Activated CD4-positive, alpha-beta T cell treated with anti-CD3 and anti-CD28 coated beads, Interleukin-2, Interleukin-6, amounts not matched to agents 100 ng/mL and 50 ng/mL, durations not matched to agents 16 hours and 8 hours (primary cell): ENCODE results near the gene GADD45B.

Source experiments
- DNase-seq: peaks from one replicate; pipeline ENCODE4 v3.0.0-alpha.2; 2020

GADD45B gene

DNA sequence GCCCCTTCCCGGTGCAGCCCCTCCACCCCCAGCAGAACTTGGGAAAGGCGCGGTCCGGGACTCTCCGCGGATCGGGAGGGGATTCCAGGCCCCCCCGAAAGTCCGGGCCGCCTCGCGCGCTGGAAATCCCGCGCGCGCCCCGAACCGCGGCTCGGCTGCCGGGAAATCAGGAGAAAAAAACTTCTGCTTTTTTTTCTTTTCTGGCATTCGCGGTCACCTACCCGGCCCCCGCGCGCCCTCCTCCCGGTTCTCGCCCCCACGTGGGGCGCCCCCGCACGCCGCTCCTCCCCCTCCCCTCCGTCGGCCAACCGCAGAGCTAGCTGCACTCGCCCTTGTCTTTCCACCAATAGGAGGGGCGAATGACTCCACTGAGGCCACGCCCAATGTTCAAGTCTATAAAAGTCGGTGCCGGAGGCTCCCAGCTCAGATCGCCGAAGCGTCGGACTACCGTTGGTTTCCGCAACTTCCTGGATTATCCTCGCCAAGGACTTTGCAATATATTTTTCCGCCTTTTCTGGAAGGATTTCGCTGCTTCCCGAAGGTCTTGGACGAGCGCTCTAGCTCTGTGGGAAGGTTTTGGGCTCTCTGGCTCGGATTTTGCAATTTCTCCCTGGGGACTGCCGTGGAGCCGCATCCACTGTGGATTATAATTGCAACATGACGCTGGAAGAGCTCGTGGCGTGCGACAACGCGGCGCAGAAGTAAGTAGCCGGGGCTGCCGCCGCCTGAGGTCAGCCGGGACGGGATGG, at the start of gene GADD45B:
TSS of gene GADD45B (plus strand) at position 426 of the 749 bp plus-strand sequence. CDS start at position 658, 232 bp downstream.
- DNase-seq = peak; percentile 98

DNA sequence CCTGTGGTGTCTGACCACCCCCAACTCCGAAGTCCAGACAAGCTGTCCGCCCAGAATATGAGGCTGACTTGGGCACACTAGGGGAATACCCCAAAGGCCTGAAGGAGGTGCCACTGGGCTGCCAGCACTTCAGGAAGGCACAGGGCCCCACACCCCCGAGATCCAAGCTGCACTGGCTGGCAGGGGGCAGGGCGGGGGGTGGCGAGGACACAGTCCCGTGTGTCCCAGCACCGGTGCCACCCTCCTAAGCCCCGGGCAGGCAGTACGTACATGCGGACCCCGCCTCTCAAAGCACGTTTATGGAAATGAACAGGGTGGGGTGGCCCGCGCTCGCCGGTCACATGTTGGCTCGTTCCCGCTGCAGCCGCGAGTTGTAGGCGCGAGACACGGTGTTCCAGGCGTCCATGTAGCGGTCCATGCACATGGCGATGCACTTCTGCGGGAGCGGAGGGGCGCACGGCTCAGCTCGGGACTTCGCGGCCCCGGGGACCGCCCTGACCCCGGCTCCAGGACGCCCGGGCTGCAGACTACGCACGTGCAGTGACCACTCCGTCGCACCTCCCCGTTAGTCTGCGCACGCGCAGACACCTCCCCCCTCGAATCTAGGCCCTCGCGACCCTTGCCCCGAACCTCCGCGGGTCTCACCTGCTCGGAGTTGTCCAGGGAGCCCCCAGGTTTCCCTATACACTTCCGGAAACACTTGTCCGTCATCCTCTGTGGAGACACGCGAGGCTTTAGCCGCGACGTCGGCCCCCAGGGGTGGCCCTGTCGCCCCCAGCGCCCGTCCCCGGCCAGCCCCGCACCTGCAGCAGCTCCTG, 49.1 kb upstream of the GADD45B start:
- DNase-seq = peak; percentile 66

DNA sequence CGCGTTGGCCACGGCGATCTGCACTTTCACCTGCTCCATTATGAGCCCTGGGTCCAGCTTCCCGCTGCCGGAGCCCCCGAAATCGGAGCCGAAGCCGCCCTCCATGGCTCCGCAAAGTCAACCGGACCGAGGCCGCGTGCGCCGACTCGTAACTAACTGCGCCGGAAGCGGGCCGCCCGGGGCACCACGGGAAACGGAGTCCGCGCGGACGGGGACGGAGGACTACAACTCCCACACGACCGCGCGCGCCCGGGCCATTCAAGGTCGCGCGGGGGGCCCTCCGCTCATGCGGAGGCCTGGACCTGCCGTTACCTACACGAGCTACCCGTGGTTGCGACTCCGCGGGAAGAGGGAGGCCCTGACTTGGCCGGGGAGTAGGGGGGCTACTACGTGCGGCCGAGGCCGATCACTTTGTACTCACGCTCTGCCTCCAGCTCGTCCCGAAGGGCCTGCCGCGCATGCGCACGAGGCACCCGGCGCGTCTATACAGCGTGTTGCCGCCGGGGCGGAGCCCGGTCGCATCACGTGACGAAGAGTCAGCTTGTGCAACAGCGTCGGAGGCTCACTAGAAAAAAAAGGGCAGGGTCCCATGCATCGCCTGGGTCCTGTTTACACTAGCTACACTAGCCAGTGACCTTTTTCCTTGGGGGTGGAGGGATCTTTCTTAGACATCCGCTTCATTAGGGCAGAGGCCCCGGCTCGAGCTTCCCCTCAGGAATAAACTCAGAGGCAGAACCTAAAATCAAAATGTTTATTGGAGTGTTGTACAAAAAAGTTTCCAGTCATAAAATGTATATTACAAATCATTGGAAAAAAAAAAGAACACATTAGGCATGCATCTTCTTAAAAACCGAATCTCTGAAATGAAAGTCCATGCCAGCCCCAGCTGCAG, 48.3 kb upstream of the GADD45B start, which contains the start of gene TIMM13:
TSS of gene TIMM13 (minus strand) at position 158 of the 892 bp plus-strand sequence. CDS start at position 105, 53 bp downstream.
- peak; percentile 97 for DNase-seq

- no peak for DNase-seq
Measured at GRCh38 chr19:2428321-2428690, 47.6 kb upstream of the GADD45B start.

DNA sequence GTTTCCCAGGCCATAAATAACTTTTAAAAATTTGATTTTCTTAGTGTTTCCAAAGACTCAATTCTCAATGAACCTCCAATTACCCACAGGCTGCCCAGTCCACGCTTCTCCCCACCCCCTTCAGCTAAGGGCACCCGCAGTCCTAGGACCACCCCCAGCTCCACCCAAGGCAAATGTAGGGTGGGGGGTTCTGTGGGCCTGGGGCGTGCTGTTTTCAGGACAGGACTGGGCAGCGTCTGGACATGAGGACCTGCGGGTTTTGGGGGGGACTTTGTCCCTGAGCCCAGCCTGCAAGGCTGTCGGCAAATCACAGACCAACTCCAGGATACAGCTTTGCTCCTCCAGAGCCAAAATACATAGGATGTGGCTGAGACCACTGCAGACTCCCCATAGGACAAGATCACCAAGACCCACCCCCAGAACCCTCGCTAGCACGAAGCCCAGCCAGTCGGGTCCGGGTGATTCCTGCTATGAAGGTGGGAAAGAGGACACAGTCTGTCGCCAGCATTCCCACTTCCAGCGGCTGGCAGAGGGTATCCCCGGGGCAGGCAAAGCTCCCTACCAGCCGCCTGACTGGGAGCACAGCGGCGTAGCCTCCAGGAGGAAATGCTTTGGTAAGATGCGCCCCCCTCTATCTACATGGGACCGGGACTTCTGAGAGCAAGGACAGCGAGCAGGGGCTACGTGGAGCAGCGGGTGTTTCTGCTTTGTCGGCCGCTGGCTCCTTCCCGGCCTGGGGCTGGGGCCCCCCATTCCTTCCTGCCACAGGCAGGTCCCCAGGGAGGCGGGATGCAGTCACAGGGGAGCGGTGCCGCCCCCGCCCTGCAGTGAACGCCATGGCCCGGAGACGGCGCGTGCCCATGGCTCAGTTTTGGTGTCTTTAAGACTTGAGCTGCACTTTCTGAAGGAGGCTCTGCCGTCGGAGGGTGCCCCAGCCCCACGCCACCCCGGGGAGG, 46.9 kb upstream of the GADD45B start:
- DNase-seq = no peak

DNA sequence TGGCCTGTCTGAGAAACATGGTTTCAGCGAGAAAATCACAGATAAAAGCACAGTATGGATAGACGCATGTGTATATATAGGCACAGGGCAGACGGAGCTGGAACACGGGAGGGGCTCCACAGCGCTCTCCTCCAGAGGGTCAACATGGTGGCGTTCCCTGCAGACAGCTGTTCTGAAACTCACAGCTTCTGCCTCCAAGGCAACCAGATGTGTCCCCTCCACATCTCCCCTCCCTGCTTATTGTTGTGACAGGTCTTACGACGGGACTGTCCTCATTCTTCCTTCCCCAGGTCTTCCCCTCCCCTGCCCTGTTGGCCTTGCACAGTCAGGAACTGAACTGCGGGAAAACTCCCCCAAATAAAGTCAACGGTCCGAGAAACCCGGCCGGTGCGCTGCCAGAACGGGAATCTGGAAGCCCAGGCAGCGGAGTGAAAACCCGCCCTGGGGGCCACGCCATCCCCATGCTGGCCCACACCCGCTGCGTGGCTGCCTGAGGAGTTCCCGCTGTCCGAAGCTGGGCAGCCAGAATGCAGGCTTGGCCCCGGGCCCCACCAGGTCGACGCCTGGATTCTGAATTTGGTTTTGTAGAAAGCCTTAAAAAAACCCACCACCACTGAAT, 45.9 kb upstream of the GADD45B start:
- DNase-seq = no peak

- DNase-seq = no peak
Measured at GRCh38 chr19:2431318-2432055, 44.4 kb upstream of the GADD45B start.

- DNase-seq = no peak
Measured at GRCh38 chr19:2432131-2432848, 43.6 kb upstream of the GADD45B start.

DNA sequence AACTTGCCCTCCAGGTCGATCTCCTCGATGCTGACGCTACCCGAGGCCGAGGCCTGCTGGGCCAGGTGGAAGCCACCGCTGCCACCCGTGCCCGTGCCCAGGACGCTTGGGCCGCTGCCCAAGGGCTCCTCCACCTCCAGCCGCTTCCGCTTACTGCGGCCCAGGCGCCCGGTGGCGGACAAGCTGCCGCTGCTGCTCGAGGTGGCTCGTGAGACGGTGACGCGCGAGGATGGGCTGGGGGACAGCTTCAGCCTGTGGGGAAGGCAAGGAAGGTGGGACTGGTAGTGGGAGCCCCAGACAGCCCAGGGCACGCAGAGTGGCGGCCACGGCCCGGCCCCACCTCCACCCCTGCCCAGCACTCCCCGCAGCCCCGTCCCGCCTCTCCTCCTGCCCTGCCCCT, 42.1 kb upstream of the GADD45B start:
- no peak for DNase-seq

DNA sequence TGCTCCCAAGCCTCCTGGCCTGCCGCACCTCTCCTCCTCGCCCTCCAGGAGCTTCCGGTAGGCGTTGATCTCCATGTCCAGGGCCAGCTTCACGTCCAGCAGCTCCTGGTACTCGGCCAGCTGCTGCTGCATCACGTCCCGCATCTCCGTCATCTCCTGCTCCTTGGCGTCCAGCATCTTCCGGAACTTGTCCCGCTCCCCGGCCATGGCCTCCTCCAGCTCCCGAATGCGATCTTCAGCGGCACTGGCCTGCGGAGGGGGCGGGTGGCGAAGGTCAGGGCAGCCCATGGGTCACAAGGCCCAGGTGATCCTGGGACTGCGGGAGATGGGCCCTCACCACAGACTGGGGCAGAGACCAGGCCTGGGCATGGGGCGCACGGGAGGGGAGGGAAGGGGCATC, 41.7 kb upstream of the GADD45B start:
- no peak for DNase-seq

- no peak for DNase-seq
Measured at GRCh38 chr19:2434721-2435265, 41.1 kb upstream of the GADD45B start.

GRCh38 chr19:2436384-2436783, 39.5 kb upstream of the GADD45B start:
- DNase-seq = no peak

GRCh38 chr19:2436926-2437325, 39.0 kb upstream of the GADD45B start:
- no peak for DNase-seq

- no peak for DNase-seq
Measured at GRCh38 chr19:2438178-2438577, 37.7 kb upstream of the GADD45B start.

- DNase-seq = no peak
Measured at GRCh38 chr19:2440515-2440914, 35.4 kb upstream of the GADD45B start.

DNA sequence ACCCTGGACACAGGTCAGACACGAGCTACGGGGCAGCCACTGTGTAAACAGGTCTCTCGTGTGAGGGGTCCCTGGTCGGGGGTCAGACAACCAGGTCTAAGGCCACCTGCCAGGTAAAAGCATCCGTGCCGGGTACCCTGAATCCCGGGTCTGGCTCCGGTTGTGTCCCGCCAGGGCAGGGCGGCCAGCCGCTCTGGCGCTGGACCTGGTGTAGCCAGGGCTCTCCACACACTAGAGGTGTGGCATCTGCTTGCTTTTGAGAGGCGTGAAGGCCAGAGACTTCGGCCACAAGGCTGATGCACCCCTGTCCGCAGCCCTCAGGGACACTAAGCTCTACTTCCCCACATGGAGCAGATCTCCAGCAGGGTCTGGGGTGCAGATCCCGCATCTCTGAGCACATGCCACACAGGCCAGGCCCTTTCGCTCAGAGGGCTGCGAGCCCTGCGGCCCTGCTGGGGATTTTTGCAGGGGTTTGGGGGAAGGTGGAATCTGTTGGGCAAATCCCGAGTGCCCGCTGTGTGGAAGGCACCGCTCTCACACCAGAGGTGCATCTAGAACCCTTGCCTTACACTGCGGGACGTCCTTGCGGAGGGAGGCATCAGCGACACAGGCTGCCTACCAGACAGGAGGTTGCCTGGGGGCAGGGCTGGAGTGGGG, 34.7 kb upstream of the GADD45B start:
- no peak for DNase-seq

GRCh38 chr19:2443116-2443784, 32.7 kb upstream of the GADD45B start:
- DNase-seq = no peak

GRCh38 chr19:2443785-2444182, 32.1 kb upstream of the GADD45B start:
- no peak for DNase-seq
